Kidney (tissue), 14 donors: Measurements from ENCODE around the gene HSPA14. TPM values are rescaled to one million over a fixed set of nuclear protein-coding genes. Genes with fewer than 3 reads are reported as not detected.
"Not testable (repeated sequence)": the region's sequence is repeated elsewhere in the genome, so short reads cannot be mapped to it uniquely, and the experiment has no call there.

Source experiments
- DNase-seq, 5 donors: peaks; one replicate each; pipeline ENCODE4 v3.0.0-alpha.2; 2013 to 2020
- FAIRE-seq: peaks from 2 replicates; lab custom pipeline; 2012; peaks lifted over from hg19 to GRCh38; lab: Jason Lieb, UNC
- H3K27ac ChIP-seq, 2 donors: one replicate each; pipeline ENCODE4 v1.7.0; 2013; ENCODE audit warnings: low read depth in 2 of 2, low read length in 2 of 2, inconsistent platforms in 1 of 2
- H3K27me3 ChIP-seq: one replicate; pipeline ENCODE4 v1.7.1; 2013; ENCODE audit warnings: low read length, inconsistent platforms; ENCODE audit not compliant: control insufficient read depth, insufficient read depth
- H3K36me3 ChIP-seq, 3 donors: one replicate each; pipeline versions ENCODE4 v1.7.0 to v1.7.1; 2013; ENCODE audit warnings: low read length in 3 of 3, control low read depth in 1 of 3, inconsistent platforms in 1 of 3; ENCODE audit not compliant: insufficient read depth in 3 of 3, control insufficient read depth in 2 of 3
- H3K4me1 ChIP-seq, 3 donors: one replicate each; pipeline versions ENCODE4 v1.7.0 to v1.7.1; 2013; ENCODE audit warnings: low read length in 3 of 3, inconsistent platforms in 1 of 3, low read depth in 1 of 3; ENCODE audit not compliant: control insufficient read depth in 2 of 3, insufficient read depth in 2 of 3
- H3K4me3 ChIP-seq, 3 donors: one replicate each; pipeline versions ENCODE4 v1.7.0 to v1.8.1; 2013; ENCODE audit warnings: low read length in 3 of 3, control low read depth in 1 of 3, inconsistent platforms in 1 of 3
- H3K9ac ChIP-seq, 3 donors: one replicate each; pipeline versions ENCODE4 v1.7.0 to v1.7.1; 2013; ENCODE audit warnings: low read length in 3 of 3, control low read depth in 1 of 3, inconsistent platforms in 1 of 3
- H3K9me3 ChIP-seq, 3 donors: one replicate each; pipeline versions ENCODE4 v1.7.0 to v1.7.1; 2013; ENCODE audit warnings: low read length in 3 of 3, control low read depth in 1 of 3, inconsistent platforms in 1 of 3; ENCODE audit not compliant: control insufficient read depth in 2 of 3, insufficient read depth in 1 of 3
- intact Hi-C: fragments of 100-400 bp; cut with DNase I; formaldehyde crosslinking; loops from one replicate; pipeline ENCODE4 v1.11.1; 2022
- polyA plus RNA-seq: library from polyadenylated mRNA; stranded (reverse); fragments of 350-450 nt; fragmentation: Illumina TruSeq; extraction: RNeasy Lipid Tissue Mini Kit (QIAGEN cat#74804); gene quantifications from one replicate; pipeline ENCODE4 v1.2.3, GENCODE V29; 2014; ENCODE audit warnings: low read depth, low replicate concordance; ENCODE audit not compliant: insufficient read depth
- total RNA-seq: library from RNA; stranded (reverse); fragmentation: NEBNext Ultra II Directional; extraction: Animal tissue kit (Norgen Biotek cat#: 25700); gene quantifications from one replicate; pipeline ENCODE4 v1.2.1, GENCODE V29; 2021
- TF ChIP-seq, protein P1 (sequence below): IDR thresholded peaks from 3 replicates; pipeline ENCODE4 v1.5.1; 2012; ENCODE audit warnings: mild to moderate bottlenecking, moderate library complexity, borderline replicate concordance; ENCODE audit not compliant: insufficient read depth; ENCODE audit errors: extremely low read depth
- donor health status: control.
- donor health status: control.
- donor health status: control.
- donor health status: control.
- donor health status: control.
- donor health status: DM: yes; HTN: yes; CAD: no.
- donor health status: Normal renal cell carcinoma (clear cell type).

Gene HSPA14
- total and polyA plus RNA-seq, 2 donors from 2014 or later, result 9.7 to 10.4 TPM

DNA sequence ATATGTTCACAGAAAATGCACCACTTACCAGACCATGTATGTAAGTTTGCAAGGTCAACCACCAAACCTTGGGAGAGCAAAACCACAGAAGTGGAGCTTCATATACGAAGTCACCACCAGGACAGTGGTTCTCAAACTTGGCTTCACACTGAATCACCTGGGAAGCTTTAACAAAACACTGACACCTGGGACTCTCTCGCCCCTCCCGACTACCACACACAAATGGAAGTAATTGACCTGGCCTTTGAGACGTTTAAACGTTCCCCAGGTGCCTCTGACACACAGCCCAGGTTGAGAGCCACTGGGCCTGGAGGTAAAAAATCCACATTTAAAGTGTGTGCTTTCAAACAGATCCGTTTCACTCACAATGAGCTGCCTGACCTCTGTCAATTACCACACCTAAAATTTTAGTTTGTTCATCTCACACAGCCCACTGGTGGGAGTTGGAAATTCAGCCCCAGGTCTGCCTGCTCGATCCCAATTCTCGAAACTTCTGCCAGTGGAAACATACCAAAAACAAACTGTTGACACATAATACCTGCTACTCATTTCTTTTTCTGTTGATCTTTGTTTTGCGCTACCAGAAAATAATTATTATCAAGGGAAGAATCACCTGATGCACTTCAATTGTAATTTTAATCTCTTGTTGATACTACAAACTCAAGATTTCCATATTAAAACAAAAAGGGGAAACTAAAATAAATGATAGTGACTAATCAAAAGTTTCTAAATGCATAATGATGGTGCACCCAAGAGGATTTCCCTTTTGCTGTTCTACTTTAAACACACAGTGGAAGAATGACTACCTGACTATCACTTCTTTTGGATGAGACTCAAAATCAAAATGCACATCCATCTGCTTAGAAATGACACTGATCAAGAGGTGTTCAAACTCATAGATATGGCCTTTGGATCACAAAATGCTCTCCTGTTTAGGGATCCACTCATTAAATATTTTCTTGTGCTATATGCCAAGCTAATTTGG, 26.8 kb upstream of the HSPA14 start:
- Histone ChIP-seq H3K36me3 (no peaks in the 10 kb centered on the region), H3K9me3 (no peaks in the 10 kb centered on the region), H3K9ac (no peak overlapping the region), H3K4me3 (no peak overlapping the region), H3K4me1 (no peaks in the 10 kb centered on the region), H3K27me3 (no peaks in the 10 kb centered on the region), H3K27ac (no peak overlapping the region)
- FAIRE-seq (no peak), DNase-seq (no peak)
- intact Hi-C loops, result no loop called here
- TF ChIP-seq, protein P1, sequence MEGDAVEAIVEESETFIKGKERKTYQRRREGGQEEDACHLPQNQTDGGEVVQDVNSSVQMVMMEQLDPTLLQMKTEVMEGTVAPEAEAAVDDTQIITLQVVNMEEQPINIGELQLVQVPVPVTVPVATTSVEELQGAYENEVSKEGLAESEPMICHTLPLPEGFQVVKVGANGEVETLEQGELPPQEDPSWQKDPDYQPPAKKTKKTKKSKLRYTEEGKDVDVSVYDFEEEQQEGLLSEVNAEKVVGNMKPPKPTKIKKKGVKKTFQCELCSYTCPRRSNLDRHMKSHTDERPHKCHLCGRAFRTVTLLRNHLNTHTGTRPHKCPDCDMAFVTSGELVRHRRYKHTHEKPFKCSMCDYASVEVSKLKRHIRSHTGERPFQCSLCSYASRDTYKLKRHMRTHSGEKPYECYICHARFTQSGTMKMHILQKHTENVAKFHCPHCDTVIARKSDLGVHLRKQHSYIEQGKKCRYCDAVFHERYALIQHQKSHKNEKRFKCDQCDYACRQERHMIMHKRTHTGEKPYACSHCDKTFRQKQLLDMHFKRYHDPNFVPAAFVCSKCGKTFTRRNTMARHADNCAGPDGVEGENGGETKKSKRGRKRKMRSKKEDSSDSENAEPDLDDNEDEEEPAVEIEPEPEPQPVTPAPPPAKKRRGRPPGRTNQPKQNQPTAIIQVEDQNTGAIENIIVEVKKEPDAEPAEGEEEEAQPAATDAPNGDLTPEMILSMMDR, result no peak

DNA sequence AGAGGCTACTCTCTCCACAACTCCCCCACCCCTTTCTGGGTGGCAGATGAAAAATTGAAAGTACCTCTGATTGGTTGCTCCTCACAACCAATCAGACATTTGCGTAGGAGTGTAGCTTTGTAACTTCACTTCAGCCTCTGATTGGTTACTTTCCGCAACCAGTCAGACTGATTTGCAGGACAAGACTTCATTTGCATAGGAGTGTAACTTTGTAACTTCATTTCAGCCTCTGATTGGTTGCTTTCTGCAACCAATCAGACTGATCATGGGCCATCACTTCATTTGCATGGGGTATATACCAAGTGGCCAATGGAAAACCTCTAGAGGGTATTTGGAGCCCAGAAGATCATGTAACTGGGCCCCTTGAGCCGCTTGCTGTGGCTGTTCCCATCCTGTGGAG, 25.8 kb upstream of the HSPA14 start:
- Histone ChIP-seq H3K4me1 (no peaks in the 10 kb centered on the region), H3K9me3 (no peaks in the 10 kb centered on the region), H3K27me3 (no peaks in the 10 kb centered on the region), H3K27ac (no peak overlapping the region), H3K36me3 (no peaks in the 10 kb centered on the region), H3K4me3 (no peak overlapping the region), H3K9ac (no peak overlapping the region)
- FAIRE-seq, result no peak
- intact Hi-C loops, result no loop called here
- TF ChIP-seq, protein P1, result no peak
- DNase-seq, result peak in 1 of 5 donors; percentile 19

DNA sequence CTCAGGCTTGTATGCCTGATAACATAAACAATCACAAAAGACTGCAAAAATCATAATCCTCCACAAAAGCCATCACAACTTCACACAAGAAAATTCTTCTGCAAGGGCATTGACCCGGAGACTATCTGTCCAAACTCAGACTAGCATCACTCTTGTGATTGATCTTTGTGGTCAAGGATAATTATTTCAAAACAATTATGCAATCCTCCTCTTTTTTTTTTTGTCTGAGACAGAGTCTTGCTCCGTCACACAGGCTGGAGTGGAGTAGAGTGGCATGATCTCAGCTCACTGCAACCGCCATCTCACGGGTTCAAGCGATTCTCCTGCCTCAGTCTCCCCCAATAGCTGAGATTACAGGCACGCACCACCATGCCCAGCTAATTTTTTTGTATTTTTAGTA, 22.4 kb upstream of the HSPA14 start:
- Histone ChIP-seq H3K4me3 (no peak overlapping the region), H3K9ac (no peak overlapping the region), H3K27me3 (no peaks in the 10 kb centered on the region), H3K36me3 (no peaks in the 10 kb centered on the region), H3K4me1 (no peaks in the 10 kb centered on the region), H3K9me3 (no peaks in the 10 kb centered on the region), H3K27ac (no peak overlapping the region)
- DNase-seq (no peak), FAIRE-seq (no peak)
- TF ChIP-seq, protein P1, result no peak
- intact Hi-C loops, result no loop called here

DNA sequence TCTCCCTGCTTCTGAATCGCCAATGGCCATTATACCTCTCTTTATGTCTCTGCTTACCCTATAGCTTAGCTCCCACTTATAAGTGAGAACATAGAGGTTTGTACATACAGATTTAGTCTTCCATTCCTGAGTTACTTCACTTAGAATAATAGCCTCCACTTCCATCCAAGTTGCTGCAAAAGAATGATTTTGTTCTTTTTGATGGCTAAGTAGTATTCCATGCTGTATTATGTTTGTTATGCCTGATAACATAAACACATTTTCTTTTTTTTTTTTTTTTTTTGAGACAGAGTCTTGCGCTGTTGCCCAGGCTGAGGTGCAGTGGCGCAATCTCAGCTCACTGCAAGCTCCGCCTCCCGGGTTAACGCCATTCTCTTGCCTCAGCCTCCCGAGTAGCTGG, 21.4 kb upstream of the HSPA14 start:
- H3K4me3 ChIP-seq, H3K9me3 ChIP-seq, H3K36me3 ChIP-seq, FAIRE-seq, H3K4me1 ChIP-seq, H3K27me3 ChIP-seq, DNase-seq, H3K9ac ChIP-seq, H3K27ac ChIP-seq, intact Hi-C loops: not testable (repeated sequence)
